GM19463 (cell line): ENCODE results near the gene FGD2.

Source experiments
- ATAC-seq: cut with Tn5 transposase; IDR thresholded peaks from one replicate; pipeline ENCODE4 v1.9.1; 2021; ENCODE audit warnings: mild to moderate bottlenecking, moderate library complexity; ENCODE audit not compliant: unreplicated experiment

The FGD2 gene

DNA sequence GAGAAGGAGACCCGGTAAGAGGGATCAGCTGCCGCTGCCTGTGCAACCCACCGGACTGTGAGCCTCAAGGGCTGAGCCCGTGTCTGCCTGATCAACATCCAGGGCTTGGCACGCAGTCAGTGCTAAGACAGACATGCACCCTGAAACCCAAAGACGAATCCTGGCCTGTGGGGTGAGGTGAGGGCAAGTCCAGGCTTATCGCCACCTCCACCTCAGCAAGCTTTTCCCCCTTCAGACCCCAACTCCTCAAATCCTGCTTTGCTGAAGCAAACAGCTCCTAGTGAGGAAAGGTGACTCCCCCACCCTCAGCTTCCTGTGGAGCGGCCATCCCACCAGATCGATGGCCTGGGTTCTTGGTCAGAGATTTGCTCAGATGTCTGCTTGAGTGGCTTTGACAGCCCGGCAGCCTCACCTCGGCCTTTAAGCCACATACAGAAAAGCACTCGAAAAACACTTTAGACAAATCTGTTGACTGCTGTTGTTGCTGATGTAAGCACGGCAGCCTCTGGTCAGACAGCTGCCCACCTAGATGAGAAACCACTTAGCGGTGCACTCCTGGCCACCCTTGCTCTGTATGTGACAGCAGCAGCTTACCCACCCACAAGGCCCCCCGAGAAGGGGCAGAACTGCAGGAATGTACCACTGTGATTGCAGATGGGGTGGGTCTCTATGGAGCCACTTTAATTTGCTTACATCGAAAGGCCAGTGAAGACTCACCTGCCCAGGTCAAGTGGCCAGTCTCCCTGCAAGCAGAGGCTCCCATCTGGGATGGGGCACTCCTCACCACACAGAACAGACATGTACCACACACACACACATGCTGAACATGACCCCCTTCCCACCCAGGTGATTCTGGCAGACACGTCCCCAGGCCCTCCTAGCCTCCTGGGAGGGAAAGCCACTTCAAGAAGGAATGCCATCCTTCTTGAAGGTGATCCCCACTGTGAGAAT is 34.3 kb upstream of the FGD2 start:
- ATAC-seq: no peak

DNA sequence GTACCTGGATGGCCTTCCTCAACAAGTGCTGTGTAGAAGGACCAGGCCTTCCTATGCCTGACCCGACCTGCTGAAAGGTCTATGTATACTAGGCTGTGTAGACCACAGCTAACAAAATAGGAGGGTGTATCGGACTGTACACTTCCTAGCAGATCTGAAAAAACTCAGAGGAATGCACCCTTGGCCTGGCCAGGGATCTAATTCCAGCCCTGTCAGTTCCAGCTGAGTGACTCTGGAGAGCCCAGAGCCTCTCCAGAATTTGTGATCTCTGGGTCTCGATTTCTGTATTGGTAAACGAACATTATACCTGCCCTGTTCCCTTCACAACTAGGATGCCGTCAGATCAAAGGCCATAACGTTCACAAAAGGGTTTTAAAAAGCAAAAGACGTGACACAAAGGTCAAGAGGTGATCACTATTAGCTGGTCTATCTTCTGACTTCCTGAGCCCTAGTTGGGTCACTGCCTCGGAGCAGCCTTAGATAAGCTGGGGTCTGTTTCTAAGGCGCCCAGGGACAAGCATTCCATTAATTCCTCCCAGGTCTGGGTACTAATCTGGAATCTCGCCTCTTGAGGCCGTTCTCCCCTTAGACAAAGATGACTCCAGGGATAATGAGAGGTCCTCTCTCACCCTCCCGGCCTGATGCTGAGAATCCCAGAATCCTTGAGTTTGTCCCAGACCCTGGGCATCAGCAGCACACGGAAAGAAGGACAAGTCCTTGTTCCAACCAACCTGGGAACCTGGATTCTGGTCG is 33.4 kb upstream of the FGD2 start:
- ATAC-seq: no peak

DNA sequence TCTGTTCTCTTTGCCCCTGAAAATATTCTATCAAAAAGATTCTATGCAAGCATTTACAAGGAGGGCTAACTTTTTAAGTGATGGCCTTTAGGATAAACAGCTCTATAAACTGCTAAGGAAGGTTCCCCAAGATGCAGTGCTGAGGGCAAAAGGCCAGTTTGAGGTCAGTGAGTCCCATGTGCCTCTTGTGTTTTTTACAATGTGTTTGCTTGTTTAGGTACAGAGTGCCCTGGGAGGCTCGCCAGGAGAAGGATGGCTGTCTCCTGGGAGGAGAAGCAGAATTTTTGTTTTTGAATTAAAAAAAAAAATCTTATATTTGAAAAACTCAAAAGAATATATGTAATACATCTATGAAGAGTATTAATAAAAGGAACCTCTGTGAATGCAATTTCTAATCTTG is 32.3 kb upstream of the FGD2 start:
- no peak for ATAC-seq

DNA sequence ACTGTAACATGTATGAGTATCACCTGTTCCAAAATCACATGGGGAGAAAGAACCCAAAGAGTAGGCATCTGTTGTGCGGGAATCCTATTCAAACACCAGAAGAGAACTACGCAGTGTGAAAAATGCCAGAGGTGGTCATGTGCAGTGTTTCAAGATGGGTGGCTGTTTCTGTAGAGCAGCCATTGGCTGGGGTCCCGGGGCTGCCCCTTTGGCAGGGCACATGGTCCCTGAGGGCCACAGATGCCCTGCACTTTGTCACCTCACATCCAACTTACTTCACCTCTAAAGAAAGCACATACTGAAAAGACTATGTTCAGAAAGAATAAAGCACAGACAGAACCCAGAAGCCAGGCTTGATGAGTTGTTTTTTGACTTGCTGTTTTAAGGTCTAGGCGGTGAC is 31.8 kb upstream of the FGD2 start:
- ATAC-seq: no peak

DNA sequence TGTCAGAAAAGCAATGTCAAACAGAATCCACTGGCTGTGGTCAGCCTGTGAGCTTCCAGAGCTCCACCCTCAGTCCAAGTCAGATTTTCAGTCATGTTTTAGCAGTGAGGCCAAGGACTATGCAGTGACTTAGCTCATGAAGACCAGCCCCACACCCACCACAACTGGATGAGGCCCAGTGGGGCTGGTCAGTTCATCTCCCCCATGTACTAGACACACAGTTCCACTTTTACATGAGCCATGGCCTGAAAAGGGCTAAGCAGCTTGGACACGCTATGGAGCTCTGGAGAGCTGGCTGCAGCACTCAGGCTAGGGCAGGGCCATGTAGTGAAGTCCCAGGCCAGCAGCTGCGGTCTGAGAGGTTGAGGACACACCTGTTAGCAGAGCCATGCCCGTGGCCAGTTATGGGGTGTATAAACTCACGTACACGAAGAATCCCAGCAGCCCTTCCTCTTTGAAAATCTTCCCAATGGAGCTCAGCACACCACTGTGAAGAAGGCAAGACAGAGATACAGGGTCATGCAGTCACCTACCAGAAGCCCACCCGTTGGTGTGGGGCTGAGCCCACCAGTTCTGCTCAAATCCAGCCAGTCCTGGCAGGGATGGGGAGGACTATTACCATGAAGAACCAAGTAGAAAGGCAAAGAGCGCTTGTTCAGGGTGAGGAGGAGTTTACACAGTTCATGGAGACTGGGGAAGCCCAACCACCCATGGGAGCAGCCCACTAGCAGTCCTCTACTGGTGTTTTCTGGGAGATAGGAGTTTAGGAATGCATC is 30.0 kb upstream of the FGD2 start:
- ATAC-seq: no peak

DNA sequence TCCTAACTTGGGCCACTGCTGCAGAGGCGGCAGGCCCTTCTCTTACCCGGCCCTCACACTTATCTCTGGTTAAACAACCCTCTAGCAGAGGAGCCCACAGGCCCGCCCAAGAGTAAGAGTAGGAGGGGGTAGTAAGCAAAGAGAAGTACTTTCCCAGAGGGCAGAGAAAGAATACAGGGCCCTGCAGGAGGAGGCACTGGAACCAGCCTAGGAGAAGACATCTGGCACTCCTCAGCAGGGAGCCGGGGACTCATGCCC is 29.5 kb upstream of the FGD2 start:
- no peak for ATAC-seq

DNA sequence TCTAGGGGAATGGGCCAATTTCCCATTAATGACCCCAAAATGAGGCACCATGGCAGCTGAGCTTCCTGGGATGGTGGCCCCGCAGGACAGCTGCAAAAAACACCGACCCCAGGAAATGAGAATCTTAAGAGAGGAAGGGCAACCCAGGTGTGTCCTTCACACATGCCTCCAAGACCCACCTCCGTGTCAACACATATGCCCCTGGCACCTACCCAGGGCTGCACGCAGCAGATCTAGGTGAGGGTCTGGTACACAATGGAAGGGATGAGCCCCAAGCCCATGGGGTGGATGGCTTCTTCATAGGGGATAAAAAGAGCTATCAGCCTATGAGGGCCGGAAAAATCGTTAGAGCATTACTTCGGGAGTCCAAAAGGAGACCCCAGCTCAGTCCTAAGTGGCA is 28.9 kb upstream of the FGD2 start:
- ATAC-seq: no peak

DNA sequence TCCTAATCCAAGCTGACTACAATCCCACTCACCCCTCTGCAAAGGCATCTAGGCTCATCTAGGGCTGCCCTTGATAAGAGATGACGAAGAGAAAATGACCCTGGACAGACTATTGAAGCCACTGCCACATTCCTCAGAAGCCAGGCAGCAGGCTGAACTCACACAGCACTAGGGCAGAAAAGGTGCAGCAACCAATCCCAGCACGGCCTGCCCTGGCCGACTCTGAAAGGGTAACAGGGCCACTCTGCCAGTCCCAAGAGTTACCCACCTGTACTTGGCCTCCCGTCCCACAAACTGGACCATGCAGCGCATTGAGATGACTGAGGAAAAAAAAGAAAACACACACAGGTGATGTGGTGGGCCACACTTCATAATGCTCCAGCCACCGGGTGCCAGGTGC is 28.5 kb upstream of the FGD2 start:
- no peak for ATAC-seq

DNA sequence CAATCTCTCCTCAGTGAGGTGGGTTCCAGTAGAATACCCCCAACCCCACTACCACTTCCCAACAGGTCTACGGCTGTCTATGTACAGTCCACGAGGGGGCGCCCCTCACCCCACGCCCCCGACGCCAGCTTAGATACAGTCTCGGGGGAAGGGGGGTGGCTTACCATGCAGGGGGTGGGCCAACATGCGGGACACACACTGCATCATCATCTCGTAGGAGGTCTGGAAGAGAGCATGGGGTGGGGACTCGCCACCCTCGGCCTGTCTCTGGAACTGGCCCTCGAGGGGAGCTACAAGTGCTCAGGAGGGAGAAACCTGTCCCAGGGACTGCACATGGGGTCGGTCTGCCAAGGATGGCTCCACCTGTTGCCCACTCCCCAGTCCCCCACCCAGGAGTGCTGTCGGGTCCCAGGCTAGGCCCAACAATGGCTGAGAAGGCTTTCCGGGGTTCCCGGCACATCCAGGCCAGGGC is 27.9 kb upstream of the FGD2 start:
- ATAC-seq: no peak

DNA sequence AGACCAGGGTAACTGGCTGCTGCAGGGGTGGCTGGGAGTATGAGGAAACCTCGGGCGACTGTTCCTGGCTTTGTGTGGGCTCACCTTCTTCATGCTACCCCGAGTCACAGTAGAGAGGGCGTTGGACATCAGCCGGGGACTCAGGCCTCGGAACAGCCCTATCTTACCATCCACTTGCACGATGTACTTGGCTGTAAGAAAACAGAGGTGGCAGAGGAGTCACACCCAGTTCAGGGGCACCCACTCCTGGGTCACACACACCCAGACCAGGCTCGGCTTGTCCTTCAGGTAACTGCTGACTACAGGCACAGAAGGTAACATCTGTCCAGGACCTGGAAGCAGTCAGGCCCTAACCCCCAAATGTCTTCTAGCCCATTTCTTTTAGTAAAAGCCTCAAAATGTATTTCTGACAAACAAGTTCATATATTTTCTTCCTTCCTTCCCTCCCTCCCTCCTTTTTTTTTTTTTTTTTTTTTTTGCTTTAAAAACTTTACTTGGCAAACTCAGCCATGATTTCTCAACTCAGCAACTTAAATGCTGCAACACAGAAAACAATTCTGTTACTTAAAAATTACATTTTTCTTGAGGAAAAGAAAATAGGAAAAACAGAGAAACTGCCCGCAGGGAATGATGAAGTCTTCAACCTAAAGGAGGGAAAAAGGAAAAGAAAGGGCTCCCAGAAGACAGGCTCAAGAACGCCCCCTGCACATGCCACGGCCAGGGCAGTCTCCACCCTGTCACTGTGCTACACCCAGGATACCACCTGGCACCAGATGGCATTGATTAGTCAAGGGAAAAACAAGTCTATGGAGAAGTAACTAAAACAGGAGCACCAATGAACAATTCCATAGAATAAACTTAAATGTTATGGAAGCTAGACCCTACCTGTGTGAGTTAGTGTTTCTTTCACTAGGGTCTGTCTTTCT is 26.8 kb upstream of the FGD2 start:
- no peak for ATAC-seq

DNA sequence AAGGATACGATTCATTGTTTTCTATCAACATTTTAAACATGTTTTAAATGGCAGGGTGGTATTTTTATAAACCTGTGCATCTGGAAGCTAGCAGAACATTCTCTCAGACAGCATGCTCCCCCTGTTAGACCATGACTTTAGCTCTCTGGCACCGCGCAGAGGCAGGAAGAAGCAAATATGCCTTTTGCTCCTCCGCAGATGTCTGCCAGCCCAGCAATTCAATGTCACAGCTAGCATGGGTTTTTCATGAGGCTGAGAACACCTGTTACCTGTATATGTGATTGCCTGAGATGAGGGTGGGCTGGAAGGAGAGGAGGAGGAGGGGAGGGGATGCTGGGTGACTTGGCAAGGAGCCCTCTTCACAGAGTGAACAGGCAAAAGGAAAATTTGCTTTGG is 26.1 kb upstream of the FGD2 start:
- ATAC-seq: no peak

DNA sequence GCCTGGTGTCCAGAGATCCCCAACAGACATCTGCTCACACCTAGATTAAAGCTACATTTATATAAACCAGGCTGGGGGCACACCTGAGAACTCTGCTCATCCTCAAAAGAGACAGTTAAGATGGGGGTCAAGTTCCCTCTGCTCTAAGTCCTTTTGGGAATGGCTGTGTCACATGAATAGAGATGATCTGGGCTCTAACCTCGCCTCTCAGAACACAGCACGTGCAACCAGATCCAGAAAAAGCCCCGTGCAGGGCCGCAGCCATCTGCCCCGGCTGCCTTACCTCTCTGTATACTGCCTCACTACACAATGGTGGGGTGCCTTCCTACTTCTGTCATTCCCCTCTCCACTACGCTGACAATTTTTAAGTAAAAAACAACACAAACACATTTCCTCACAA is 25.3 kb upstream of the FGD2 start:
- ATAC-seq: no peak

DNA sequence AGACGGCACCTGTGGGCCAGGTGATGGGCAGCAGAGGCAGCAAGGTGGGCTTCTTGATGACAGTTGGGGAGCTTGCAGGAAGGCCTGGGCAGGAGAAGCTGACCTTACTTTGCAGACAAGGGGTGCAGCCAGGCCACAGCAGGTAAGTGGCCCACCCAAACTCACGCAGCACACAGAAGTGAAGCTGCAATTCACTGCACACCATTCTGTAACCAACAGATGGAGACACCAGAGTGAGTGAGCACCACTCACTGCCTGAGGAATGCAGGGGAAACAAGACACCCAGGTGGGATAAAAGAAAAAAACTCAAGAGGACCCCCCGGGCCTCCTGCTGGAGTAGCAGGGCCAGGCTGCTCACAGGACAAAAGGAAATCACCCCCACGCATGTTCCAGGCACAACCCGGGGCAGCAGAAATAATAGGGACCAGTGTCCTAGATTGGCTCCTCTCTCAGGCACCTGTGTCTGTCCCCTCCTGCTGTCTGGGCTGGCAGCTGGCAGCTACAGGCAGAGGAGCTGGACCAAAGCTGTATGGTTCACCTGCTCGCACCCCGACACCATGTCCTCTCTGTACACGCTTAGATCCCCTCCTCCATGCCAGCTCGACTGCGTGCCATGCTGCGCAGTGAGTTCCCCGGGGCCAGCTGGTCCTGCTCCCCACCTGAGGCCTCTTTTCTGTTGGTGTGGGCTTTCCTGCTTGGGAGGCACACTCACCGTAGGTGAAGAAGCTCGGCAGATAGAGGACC is 24.4 kb upstream of the FGD2 start:
- no peak for ATAC-seq

DNA sequence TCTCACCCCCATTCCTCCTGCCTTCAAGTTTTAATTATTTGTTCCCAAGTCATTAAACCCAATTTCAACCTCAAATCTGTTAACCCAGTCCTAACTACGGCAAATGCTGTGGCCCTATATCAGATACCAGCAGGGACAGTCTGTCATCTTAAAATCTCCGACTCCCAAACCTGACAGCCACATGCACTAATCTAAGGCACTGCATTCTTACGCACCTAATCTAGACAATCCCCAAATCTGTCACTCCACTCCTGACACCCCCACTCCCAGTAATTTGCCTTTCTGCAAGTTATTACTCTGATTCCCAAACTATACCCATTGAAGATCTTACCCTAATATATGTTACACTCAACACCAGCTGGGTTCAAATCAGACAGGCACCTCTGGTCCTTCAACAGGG is 21.9 kb upstream of the FGD2 start:
- no peak for ATAC-seq

DNA sequence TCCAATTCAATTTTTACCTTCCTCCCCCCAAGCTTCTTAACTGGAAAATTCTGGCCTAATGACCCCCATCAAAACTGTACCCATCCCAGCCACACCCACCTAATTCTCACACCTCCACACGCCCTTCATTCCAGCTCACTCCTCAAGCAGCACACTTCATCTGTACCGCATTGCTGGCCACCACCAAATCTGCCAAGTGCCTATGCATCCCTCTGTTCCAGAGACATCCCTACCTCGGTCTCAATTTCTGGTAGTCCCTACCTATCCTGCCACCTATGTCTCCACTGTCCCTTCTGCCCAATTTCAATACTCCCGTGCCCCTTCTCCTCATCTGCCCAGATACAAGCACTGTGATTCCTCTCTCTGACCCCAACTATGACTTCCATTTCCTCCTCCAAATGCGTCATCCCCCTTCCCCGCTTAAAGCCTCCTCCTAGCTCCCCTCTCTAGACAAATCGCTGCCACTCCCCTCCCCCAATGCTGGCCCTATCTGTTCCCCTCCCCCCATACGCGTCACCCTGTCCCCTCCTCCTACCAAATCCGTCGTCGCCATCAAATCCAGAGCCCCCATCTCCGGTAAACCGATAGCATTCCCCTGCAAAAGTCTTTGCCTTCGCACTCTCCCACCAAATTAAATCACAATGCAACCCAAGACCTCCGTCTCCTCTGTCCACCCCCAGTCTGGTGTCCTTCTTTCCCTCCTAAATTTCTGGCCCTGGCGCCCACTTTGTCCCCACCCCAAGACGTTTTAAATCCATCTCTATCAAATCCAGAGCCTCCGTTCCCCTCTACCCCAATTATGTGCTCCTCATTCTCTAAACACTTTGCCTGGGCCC is 20.7 kb upstream of the FGD2 start:
- no peak for ATAC-seq

DNA sequence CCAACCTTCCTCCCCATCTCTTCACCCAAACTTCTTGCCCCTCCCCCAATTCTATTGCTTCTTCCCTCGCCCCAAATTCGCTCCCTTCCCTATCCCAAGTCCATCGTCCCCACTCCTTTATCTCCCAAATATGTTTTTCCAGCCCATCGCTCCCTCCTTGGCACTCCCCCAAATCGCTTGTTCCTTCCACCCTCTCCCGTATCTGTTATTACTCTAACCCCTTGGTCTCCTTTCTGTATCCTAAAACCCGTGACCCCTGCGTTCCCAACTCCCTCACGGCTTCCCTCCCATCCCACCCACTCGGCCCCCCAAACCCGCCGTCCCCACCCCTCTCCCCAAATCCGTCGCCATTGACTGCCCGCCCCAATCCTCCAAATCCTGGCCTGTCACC is 20.0 kb upstream of the FGD2 start:
- no peak for ATAC-seq

DNA sequence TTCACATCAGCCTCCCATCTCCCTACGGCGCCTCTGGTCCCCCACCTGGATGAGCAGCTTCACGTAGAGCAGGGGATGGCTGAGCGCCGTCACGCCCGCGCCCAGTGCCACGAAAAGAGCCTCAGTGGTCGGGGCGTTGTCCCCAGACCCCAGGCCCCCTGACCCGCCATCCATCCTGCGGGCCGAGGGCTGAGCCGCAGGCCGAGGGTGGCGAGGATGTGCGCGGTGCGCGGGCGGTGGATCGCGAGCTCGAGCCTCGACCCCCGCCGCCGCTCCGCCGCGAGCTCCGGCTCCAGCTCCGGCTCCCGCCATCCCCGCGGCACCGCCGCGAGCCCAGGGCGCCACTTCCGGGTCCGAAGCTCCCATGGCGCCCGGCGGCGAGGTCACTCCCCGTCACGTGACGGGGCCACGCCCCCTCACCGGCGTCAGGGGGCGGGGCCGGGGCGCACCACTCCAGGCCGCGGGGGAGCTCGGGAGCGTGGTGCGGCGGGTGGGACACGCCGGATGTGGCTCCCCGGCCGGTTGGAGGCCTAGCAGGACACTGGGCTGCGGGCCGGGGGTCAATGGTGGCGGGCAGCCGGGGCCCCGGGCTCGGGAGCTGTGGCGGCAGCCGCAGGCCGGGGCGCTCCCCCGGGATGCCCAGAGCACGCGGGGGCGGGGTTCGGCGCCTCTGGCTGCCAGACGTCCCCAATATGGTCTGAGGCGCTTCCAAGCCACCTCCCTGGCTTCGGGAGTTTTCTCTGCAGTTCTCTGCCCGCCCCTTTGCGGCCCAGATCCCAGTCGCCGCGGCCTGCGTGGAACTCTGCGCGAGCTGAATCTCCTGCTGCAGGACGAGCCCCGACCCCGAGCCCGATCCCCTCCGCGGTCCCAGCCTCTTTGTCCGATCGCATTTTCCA is 19.4 kb upstream of the FGD2 start, which contains the start of gene MTCH1:
Gene MTCH1 (minus strand): TSS at position 389 of the 896 bp plus-strand sequence. CDS start 23 bp downstream, at position 366.
- peak; percentile 85 for ATAC-seq

DNA sequence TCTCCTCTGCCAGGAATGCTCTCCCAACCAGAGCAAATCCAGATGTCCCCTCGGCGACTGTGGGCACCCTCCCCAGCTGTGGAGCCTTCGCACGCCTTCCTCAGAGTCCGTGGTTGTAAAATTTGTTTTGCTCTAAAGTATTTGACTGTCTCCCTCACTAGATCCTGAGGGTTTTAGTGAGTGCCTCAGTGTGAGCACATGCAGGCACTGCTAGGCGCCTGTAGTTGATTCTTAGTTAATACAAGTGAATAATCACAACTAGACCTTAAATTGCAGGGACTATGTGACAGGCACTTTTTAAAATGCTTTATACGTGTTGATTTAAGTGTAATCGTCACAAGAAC is 18.8 kb upstream of the FGD2 start:
- no peak for ATAC-seq
